Nucleus accumbens (tissue), 56 donors: Measurements from ENCODE around the gene WDR93.
"Not testable (repeated sequence)": the region's sequence is repeated elsewhere in the genome, so short reads cannot be mapped to it uniquely, and the experiment has no call there.

Experiments used
- DNase-seq, 56 donors: peaks; one replicate each; lab custom pipeline; 2025; lab: John Stamatoyannopoulos, UW

Gene WDR93

GRCh38 chr15:89783861-89784685 is 93.5 kb downstream of the WDR93 start:
- DNase-seq = no peak

DNA sequence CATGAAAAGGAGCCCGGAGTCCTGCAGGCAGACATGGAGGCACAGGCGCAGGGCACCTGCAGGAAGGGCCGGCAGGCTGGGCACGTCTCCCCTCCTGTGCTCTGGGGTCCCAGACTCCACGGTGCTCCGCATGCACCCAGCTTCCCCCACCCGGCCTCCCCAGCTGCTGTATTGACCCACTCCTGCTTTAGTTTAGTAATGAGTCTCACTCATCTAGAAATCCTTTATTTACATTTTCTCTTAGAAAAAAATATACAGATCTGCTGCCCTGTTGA is 94.0 kb downstream of the WDR93 start:
- no peak for DNase-seq

GRCh38 chr15:89785064-89785773 is 94.6 kb downstream of the WDR93 start:
- no peak for DNase-seq

GRCh38 chr15:89785774-89786140 is 95.1 kb downstream of the WDR93 start:
- DNase-seq = no peak

DNA sequence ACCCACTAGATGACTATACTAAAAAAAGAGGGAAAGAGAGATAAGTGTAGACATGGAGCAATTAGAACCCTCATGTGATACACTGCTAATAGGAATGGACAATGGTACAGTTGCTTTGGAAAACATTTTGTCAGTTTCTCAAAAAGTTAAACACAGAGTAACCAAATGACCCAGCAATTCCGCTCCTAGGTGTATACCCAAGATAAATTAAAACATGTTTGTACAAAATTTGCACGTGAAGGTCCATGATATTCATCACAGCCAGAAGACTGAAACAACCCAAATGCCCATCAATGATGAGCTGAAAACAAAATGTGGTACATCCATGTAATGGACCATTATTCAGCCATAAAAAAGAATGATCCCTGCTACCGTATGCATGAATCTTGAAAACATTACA is 97.3 kb downstream of the WDR93 start:
- DNase-seq = no peak

- DNase-seq = not testable (repeated sequence)
Measured at GRCh38 chr15:89788585-89788984, 98.0 kb downstream of the WDR93 start.

DNA sequence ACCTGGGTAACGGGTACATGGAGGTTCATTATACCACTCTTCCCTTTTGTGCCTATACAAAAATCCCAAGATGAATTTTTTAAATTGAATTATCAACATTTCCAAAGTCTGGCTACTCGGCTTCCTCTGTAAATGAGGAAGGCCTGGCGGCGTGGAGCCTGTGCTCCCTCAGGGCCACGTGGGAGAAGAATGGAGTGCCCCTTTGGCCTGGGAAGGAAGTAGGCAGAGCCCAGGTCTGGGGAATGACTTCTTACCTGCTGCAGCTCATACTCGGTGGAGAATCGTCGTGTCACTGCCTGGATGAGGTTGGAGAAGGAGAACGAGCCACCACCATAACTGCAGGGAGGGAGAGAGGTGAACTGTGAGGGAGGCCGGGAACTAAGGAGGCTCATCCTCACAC is 99.6 kb downstream of the WDR93 start:
- DNase-seq = no peak

DNA sequence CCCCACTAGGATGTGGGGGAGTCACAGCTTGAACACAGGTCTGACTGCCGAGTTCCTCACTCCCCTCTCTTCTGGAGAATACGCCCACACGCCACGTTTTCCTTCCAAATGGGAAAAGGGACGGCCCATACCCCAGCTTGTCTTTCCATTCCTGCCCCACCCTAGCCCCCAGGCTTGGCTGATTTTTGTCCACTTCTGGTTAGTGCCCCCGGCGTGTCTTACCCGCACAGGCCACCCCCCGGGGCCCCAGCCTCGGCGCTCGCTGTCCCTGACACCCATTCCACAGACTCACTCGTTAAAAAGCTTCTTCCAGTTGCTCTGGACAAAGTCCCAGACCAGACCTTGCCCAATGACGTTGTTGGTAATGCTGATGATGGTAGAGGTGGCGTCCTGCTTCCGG is 100.0 kb downstream of the WDR93 start:
- DNase-seq = no peak

GRCh38 chr15:89792106-89792805 is 101.6 kb downstream of the WDR93 start:
- no peak for DNase-seq
